HG03025 (cell line): Measurements from ENCODE around the gene RAG1.
A peak's percentile ranks its signal among the peaks of the same experiment; 100 is the strongest.
"Not testable (repeated sequence)": the region's sequence is repeated elsewhere in the genome, so short reads cannot be mapped to it uniquely, and the experiment has no call there.

Experiments
- ATAC-seq: cut with Tn5 transposase; IDR thresholded peaks from one replicate; pipeline ENCODE4 v1.9.1; 2021; ENCODE audit warnings: mild to moderate bottlenecking, moderate library complexity; ENCODE audit not compliant: unreplicated experiment, low FRiP score

The RAG1 gene

GRCh38 chr11:36567694-36568093, at the start of gene RAG1:
TSS of gene RAG1 (plus strand) at chr11:36568007. CDS start at chr11:36573305, 5,298 bp downstream.
- ATAC-seq = no peak

- no peak for ATAC-seq
Measured at GRCh38 chr11:36530840-36531239, 37.0 kb upstream of the RAG1 start.

DNA sequence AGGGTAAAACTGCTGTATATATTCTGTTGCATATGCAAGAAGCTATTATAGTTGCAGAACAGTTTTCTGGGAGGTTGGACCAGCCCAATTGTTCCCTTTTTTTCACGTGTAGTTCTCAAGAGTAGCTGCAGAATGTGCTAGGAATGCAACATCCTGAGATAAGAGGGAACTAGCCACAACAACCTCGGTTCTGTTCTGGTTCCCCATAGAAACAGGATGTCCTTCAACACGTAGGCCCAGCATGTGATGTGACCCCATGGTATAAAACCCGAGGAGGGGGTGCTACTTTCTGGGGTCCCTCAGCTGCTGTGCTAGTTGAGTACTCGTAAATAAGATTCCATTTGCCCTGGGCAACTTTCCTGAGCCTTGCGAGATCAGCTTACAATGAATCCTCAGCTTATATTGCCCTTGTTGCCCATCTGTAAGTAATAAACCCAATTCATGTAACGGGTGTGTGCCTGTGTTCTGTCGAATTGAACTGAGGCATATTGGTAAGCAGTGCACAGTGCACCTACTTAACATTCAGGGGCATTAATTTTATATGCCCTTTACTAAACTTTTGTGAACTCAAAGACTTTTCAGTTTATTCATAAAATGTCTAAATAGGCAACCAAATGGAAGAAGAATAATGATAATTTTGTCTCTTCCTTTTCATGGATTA, 34.7 kb upstream of the RAG1 start:
- no peak for ATAC-seq

DNA sequence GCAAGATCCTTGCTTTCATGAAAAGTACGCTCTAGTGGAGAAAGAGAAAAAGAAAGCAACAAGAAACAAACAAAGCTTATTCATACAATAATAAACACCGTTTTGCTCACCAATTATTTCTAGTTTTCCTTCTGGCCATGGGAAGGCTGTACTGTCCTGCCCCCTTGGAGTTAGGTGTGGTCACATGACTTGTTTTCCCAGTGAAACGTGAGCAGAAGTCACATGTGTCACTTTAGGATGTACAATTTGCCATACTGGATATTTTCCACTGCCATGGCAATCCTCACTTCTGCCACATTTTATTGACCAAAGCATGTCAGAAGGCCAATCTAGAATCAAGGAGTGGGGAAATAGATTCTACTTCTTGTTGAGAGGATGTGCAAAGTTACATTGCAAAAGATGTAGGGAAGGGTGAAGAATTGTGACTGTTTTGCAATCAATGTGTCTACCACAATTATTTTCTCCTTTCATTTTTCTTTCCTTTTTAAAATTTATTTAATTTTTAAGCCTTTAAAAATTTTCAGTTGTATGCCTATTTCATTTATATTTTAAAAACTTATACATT, 33.4 kb upstream of the RAG1 start:
- no peak for ATAC-seq

DNA sequence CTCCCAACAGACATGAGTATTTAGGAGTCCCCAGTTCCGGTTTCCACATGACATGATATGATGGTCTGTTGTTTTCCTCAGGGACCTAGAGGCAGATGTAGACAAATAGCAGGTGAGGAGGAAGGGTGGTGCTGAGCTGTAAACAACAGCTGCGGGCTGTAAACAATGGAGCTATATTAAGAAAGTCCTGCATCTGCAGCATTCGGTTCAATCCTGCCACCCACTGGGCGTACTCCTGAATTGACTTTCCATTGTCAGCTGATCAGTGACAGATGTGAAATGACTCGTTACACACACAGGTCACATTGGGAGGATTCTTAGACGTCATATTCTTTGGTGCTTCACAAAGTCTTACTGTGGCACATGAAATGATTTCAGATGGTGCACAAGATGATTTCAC, 26.8 kb upstream of the RAG1 start:
- ATAC-seq = peak; percentile 99

DNA sequence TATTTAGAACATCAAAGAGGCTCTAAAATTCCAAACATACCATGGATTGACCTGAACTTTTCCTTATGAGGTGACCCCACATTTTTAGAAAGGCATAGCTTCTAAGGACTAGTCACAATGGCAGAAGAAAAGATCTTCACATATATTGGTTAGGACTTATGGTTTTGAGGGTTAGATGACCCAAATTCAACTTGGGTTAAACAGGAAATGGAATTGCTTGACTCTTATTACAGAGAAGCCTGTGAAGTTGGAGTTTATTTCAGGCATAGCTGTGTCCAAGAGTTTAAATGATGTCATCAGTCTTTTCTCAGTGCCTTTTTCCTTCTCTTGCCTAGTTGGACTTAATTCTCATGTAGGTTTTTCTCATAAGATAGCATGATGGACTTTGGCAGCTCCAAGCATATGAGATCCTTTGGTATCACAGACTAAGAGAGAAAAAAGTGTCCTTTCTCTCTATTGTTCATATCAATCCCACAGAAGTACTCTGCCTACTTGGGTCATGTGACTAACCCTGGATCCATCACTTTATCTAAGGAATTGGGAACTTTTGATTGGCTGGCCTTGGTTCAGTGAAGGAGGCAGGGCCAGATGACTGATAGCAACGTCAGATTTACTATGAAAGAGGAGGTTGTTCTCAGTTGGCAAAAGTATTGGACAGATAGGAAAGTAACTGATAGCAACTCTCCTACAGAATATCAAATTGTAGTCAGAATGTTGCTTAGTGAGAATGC, 17.3 kb upstream of the RAG1 start:
- no peak for ATAC-seq

- not testable (repeated sequence) for ATAC-seq
Measured at GRCh38 chr11:36557390-36557789, 10.4 kb upstream of the RAG1 start.

DNA sequence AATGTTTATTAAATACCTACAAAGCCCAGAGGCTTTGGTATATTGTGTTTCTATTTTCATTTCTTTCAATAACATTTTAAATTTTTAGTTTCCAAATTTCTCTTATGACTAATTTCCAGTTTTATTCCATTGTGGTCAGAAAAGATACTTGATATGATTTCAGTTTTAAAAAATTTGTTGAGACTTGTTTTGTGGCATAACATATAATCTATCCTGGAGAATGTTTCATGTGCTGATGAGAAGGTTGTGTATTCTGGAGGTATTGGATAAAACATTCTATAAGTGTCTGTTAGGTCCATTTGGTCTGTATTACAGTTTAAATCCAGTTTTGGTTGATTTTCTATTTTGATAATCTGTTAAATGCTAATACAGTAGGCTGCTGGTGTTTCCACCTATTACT, 9.8 kb upstream of the RAG1 start:
- no peak for ATAC-seq

DNA sequence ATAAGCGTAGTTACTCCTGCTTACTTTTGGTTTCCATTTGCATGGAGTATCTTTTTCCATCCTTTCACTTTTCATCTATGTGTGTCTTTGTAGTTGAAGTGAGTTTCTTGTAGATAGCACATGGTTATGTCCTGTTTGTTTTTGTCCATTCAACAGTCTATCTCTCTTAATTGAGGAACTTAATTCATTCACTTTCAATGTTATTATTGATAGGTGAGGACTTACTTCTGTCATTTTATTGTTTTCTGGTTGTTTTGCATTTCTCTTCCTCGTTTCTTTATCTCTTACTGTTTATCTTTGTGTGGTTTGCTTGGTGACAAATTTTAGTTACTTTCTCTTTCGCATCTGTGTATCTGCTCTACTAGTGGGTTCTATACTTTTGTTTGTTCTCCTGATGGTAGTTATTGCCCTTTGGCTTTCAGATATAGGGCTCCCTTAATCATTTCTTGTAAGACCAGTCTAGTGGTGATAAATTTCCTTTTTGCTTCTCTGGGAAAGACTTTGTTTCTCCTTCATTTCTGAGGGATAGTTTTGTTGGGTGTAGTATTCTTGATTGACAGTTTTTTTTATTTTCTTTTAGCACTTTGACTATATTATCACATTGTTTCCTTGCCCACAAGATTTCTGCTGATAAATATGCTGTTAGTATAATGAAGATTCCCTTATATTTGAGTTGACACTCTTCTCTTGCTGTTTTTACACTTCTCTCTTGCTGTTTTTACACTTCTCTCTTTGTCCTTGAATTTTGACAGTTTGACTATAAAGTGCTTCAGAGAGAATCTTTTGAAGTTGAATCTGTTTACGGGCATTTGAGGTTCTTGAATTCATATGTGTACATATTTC, 9.0 kb upstream of the RAG1 start:
- no peak for ATAC-seq

GRCh38 chr11:36564376-36565030, 3.3 kb upstream of the RAG1 start:
- ATAC-seq = no peak

- ATAC-seq = no peak
Measured at GRCh38 chr11:36565031-36565610, 2.7 kb upstream of the RAG1 start.

DNA sequence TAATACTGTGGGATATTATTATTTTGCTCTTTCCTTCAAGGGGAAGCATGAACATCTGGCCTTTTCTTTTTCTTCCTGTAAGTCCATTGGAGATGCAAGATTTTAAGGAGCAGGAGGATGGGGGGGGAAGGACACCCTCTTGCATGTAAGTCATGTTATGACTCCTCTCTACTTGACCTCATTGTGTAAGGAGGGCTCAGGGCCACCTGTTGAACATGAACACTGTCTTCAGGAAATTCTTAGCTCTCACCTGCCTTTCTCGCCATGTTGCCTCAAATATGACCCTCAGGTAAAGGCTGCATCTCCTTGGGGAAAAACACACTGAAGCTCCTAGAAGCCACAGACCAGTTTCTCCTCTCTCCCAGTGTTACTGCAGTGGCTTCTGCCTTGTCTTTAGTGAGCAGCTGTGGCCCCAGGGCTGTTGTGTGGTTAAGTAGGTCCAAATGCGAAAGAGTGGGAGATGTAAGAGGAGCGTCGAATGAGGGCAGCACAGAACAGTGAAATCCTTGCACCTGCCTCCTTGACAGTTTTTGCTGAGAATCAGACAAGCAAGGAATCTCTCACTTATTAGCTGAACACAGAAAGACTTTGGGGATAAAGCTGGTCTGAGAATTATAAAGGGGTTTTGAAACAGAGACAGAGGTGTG, 1.3 kb upstream of the RAG1 start:
- no peak for ATAC-seq

GRCh38 chr11:36569095-36569494, 1.3 kb downstream of the RAG1 start:
- no peak for ATAC-seq

- no peak for ATAC-seq
Measured at GRCh38 chr11:36574486-36574885, 6.7 kb downstream of the RAG1 start.

DNA sequence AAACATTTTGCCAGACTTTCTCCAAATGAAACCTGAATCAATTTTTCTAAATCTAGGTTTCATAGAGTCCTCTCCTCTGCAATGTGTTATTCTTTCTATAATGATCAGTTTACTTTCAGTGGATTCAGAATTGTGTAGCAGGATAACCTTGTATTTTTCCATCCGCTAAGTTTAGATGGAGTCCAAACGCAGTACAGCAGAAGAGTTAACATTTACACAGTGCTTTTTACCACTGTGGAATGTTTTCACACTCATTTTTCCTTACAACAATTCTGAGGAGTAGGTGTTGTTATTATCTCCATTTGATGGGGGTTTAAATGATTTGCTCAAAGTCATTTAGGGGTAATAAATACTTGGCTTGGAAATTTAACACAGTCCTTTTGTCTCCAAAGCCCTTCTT, 9.6 kb downstream of the RAG1 start:
- ATAC-seq = no peak

- ATAC-seq = no peak
Measured at GRCh38 chr11:36577859-36578258, 10.1 kb downstream of the RAG1 start.

- no peak for ATAC-seq
Measured at GRCh38 chr11:36578458-36578857, 10.7 kb downstream of the RAG1 start.

GRCh38 chr11:36581536-36581935, 13.7 kb downstream of the RAG1 start:
- ATAC-seq = no peak

GRCh38 chr11:36583667-36584066, 15.9 kb downstream of the RAG1 start:
- ATAC-seq = no peak

DNA sequence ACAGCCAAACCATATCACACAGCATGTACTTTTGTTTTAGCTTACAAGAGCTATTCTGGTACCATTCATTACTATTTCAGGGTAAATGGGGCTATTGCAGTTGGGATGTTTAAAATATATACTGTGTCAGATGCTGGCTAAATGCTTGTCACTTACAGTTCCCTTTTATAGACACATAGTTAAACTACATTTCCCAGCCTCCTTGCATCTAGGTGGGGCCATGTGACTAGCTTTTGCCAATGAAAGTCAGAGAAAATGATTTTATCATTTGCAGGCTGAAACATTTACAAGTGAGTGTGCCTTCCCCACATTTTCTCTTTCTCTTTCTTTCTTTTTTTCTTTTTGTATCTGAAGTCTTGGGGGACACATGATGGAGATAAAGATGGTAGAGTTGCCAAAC, 18.7 kb downstream of the RAG1 start:
- peak; percentile 72 for ATAC-seq
